H1 (cell line): ENCODE data around the gene PDK4. TPM values are rescaled to one million over a fixed set of nuclear protein-coding genes. Genes with fewer than 3 reads are reported as not detected.

Experiments
- CTCF ChIA-PET: fragments of 300-600 bp; sonication (Branson Sonifier 250); formaldehyde crosslinking; loops from one replicate; lab custom pipeline; 2021; ENCODE audit not compliant: partially characterized antibody; lab: Charles Lee
- POLR2A ChIA-PET: fragments of 300-600 bp; sonication (Branson Sonifier 250); formaldehyde crosslinking; loops from one replicate; lab custom pipeline; 2021; ENCODE audit warnings: inconsistent platforms; ENCODE audit not compliant: partially characterized antibody; lab: Charles Lee
- DNase-seq, 2 experiments: peaks; one replicate each; pipeline versions ENCODE4 v3.0.0 to v3.0.0-alpha.2; 2010 to 2022; ENCODE audit warnings: low spot score in 2 of 2, low read depth in 1 of 2, mixed read lengths in 1 of 2
- FAIRE-seq: peaks from 2 replicates; lab custom pipeline; 2011; peaks lifted over from hg19 to GRCh38; lab: Jason Lieb, UNC
- H2AFZ ChIP-seq: 2 replicates; pipeline ENCODE4 v1.8.1; 2012; ENCODE audit warnings: low read length, inconsistent platforms
- H2AK5ac ChIP-seq: 2 replicates; pipeline ENCODE4 v1.6.1; 2013; ENCODE audit warnings: low read depth, low read length
- H2BK120ac ChIP-seq: replicated peaks from 2 replicates; pipeline ENCODE3; 2013; ENCODE audit warnings: low read depth, low read length, inconsistent platforms
- H2BK12ac ChIP-seq: 2 replicates; pipeline ENCODE4 v1.6.1; 2013; ENCODE audit warnings: low read depth, low read length
- H2BK15ac ChIP-seq: 2 replicates; pipeline ENCODE4 v1.6.1; 2013; ENCODE audit warnings: low read length
- H2BK20ac ChIP-seq: 2 replicates; pipeline ENCODE4 v1.6.1; 2013; ENCODE audit warnings: low read length
- H2BK5ac ChIP-seq: 2 replicates; pipeline ENCODE4 v1.6.1; 2013; ENCODE audit warnings: low read depth, low read length
- H3K14ac ChIP-seq: 2 replicates; pipeline ENCODE4 v1.6.1; 2013; ENCODE audit warnings: inconsistent platforms; ENCODE audit not compliant: insufficient read length
- H3K18ac ChIP-seq: 2 replicates; pipeline ENCODE4 v1.6.1; 2013; ENCODE audit warnings: low read length; ENCODE audit errors: extremely low read depth
- H3K23ac ChIP-seq: 2 replicates; pipeline ENCODE4 v1.6.1; 2013; ENCODE audit warnings: inconsistent platforms; ENCODE audit not compliant: insufficient read length
- H3K23me2 ChIP-seq: 2 replicates; pipeline ENCODE4 v1.6.1; 2013; ENCODE audit warnings: low read depth, low read length
- H3K27ac ChIP-seq: 2 replicates; pipeline ENCODE4 v1.6.1; 2011; ENCODE audit warnings: low read depth, low read length, inconsistent platforms
- H3K27me3 ChIP-seq, 4 experiments: replicated peaks in 1 of 4; 1 replicate in 1 of 4; 2 replicates in 3 of 4; pipeline versions ENCODE4 v1.6.1 to v1.8.1; 2011 to 2013; ENCODE audit warnings: low read length in 3 of 4, mild to moderate bottlenecking in 3 of 4, inconsistent platforms in 2 of 4, mixed read lengths in 2 of 4, moderate library complexity in 1 of 4; ENCODE audit not compliant: control insufficient read depth in 3 of 4, insufficient read depth in 3 of 4; ENCODE audit errors: extremely low read depth in 1 of 4
- H3K36me3 ChIP-seq, 4 experiments: 2 replicates each; pipeline versions ENCODE4 v1.6.1 to v1.8.1; 2011 to 2013; ENCODE audit warnings: mild to moderate bottlenecking in 4 of 4, low read length in 3 of 4, moderate library complexity in 2 of 4, control low read depth in 1 of 4, inconsistent platforms in 1 of 4; ENCODE audit not compliant: insufficient read depth in 4 of 4, control insufficient read depth in 2 of 4
- H3K4ac ChIP-seq: replicated peaks from 2 replicates; pipeline ENCODE3; 2013; ENCODE audit warnings: low read length, low read depth, mixed read lengths, inconsistent platforms; ENCODE audit not compliant: insufficient read length
- H3K4me1 ChIP-seq, 4 experiments: replicated peaks in 1 of 4; 1 replicate in 1 of 4; 2 replicates in 3 of 4; pipeline versions ENCODE4 v1.6.1 to v1.8.1; 2011 to 2013; ENCODE audit warnings: low read length in 3 of 4, inconsistent platforms in 2 of 4, mixed read lengths in 1 of 4; ENCODE audit not compliant: insufficient read depth in 4 of 4, control insufficient read depth in 3 of 4
- H3K4me2 ChIP-seq, 2 experiments: 2 replicates each; pipeline versions ENCODE4 v1.6.1 to v1.8.1; 2011 to 2013; ENCODE audit warnings: low read depth in 2 of 2, low read length in 2 of 2, control low read depth in 1 of 2, inconsistent platforms in 1 of 2, mild to moderate bottlenecking in 1 of 2; ENCODE audit not compliant: insufficient read depth in 1 of 2
- H3K4me3 ChIP-seq, 4 experiments: fragments of 200-600, 300-600 bp in 1 of 4; sonication (generic), shearing (Covaris generic), sonication (Bioruptor Twin) in 1 of 4; 2 replicates each; pipeline versions ENCODE4 v1.5.1 to v1.8.1; 2011 to 2016; ENCODE audit warnings: low read length in 4 of 4, low read depth in 3 of 4, control low read depth in 2 of 4, inconsistent platforms in 2 of 4, mild to moderate bottlenecking in 2 of 4, mixed read lengths in 1 of 4, moderate library complexity in 1 of 4; ENCODE audit not compliant: insufficient read depth in 2 of 4; ENCODE audit errors: extremely low read depth in 1 of 4
- H3K56ac ChIP-seq: replicated peaks from 2 replicates; pipeline ENCODE3; 2013; ENCODE audit warnings: low read depth, mild to moderate bottlenecking, mixed read lengths, low read length, inconsistent platforms; ENCODE audit not compliant: insufficient read length
- H3K79me1 ChIP-seq: 2 replicates; pipeline ENCODE4 v1.6.1; 2013; ENCODE audit warnings: low read depth, low read length, control low read depth
- H3K79me2 ChIP-seq, 2 experiments: 2 replicates each; pipeline versions ENCODE4 v1.6.1 to v1.8.1; 2012 to 2013; ENCODE audit warnings: low read length in 2 of 2, mild to moderate bottlenecking in 2 of 2, inconsistent platforms in 1 of 2; ENCODE audit not compliant: insufficient read depth in 2 of 2, control insufficient read depth in 1 of 2
- H3K9ac ChIP-seq, 4 experiments: replicated peaks in 1 of 4; 1 replicate in 1 of 4; 2 replicates in 3 of 4; pipeline versions ENCODE4 v1.6.1 to v1.8.1; 2011 to 2013; ENCODE audit warnings: low read depth in 3 of 4, low read length in 3 of 4, control low read depth in 2 of 4, mild to moderate bottlenecking in 2 of 4, moderate library complexity in 2 of 4, inconsistent platforms in 1 of 4; ENCODE audit errors: extremely low read depth in 1 of 4
- H3K9me3 ChIP-seq, 2 experiments: 2 replicates each; pipeline versions ENCODE4 v1.6.1 to v1.8.1; 2012 to 2013; ENCODE audit warnings: mild to moderate bottlenecking in 2 of 2, moderate library complexity in 2 of 2, control low read depth in 1 of 2, inconsistent platforms in 1 of 2, low read depth in 1 of 2, low read length in 1 of 2, mixed read lengths in 1 of 2; ENCODE audit not compliant: insufficient read depth in 2 of 2
- H4K20me1 ChIP-seq, 2 experiments: replicated peaks in 1 of 2; 2 replicates each; pipeline versions ENCODE3 to v1.8.1; 2011 to 2013; ENCODE audit warnings: inconsistent platforms in 2 of 2, low read length in 2 of 2, mild to moderate bottlenecking in 1 of 2; ENCODE audit not compliant: insufficient read depth in 2 of 2, control insufficient read depth in 1 of 2
- H4K5ac ChIP-seq: 2 replicates; pipeline ENCODE4 v1.6.1; 2013; ENCODE audit warnings: low read length, low read depth, mixed read lengths, inconsistent platforms; ENCODE audit not compliant: insufficient read length
- H4K8ac ChIP-seq: 2 replicates; pipeline ENCODE4 v1.8.0; 2013; ENCODE audit warnings: mild to moderate bottlenecking, moderate library complexity, low read length, inconsistent platforms; ENCODE audit not compliant: insufficient read depth; ENCODE audit errors: extremely low read depth
- H4K91ac ChIP-seq: replicated peaks from 2 replicates; pipeline ENCODE3; 2013; ENCODE audit warnings: low read length, mixed read lengths, inconsistent platforms; ENCODE audit not compliant: insufficient read length
- BACH1 ChIP-seq: IDR thresholded peaks from 2 replicates; pipeline ENCODE4 v1.6.1; 2012; ENCODE audit warnings: low read length, improper control_type of control experiment
- BRCA1 ChIP-seq: IDR thresholded peaks from 2 replicates; pipeline ENCODE4 v1.6.1; 2012; ENCODE audit warnings: low read depth, low read length, improper control_type of control experiment
- CEBPB ChIP-seq: IDR thresholded peaks from 2 replicates; pipeline ENCODE4 v1.6.1; 2012; ENCODE audit warnings: low read depth, low read length
- CREB1 ChIP-seq: IDR thresholded peaks from 2 replicates; pipeline ENCODE4 v1.6.1; 2012; ENCODE audit warnings: inconsistent platforms
- PHF8 ChIP-seq: fragments of 200-600 bp; sonication (generic); conservative IDR thresholded peaks from 2 replicates; pipeline ENCODE4 v1.7.1; 2012; ENCODE audit warnings: low read depth, mild to moderate bottlenecking, inconsistent platforms, low read length, moderate library complexity
- SAP30 ChIP-seq: fragments of 300-600 bp; sonication (generic); IDR thresholded peaks from 2 replicates; pipeline ENCODE4 v1.7.1; 2012; ENCODE audit warnings: low read length, moderate library complexity, mild to moderate bottlenecking, inconsistent platforms; ENCODE audit not compliant: insufficient read depth, insufficient replicate concordance
- SP2 ChIP-seq: IDR thresholded peaks from 2 replicates; pipeline ENCODE4 v1.6.1; 2012; ENCODE audit warnings: mild to moderate bottlenecking, low read length, inconsistent platforms
- SRF ChIP-seq: IDR thresholded peaks from 2 replicates; pipeline ENCODE4 v1.6.1; 2011; ENCODE audit warnings: mild to moderate bottlenecking, low read depth, low read length, moderate library complexity
- TAF7 ChIP-seq: optimal IDR thresholded peaks from 2 replicates; pipeline ENCODE3; 2011; ENCODE audit warnings: low read depth, mild to moderate bottlenecking, inconsistent platforms, low read length, moderate library complexity, borderline replicate concordance
- TCF12 ChIP-seq: IDR thresholded peaks from 2 replicates; pipeline ENCODE4 v1.6.1; 2011; ENCODE audit warnings: low read depth, mild to moderate bottlenecking, low read length
- WGBS, 2 experiments: shearing (Covaris generic) in 1 of 2; methylation state at CpG; one replicate each; pipeline versions ENCODE4 v1.1.6 to v1.1.7; 2013 to 2015; ENCODE audit warnings: low lambda C conversion rate in 2 of 2, mixed read lengths in 2 of 2, inconsistent platforms in 1 of 2, low coverage in 1 of 2, missing lambda C conversion rate in 1 of 2; ENCODE audit not compliant: insufficient replicate concordance in 2 of 2, insufficient coverage in 1 of 2, insufficient read length in 1 of 2; ENCODE audit errors: extremely low coverage in 1 of 2, missing lambda C conversion rate in 1 of 2; 5-methylcytosine and 5-hydroxymethylcytosine counted together
- polyA plus RNA-seq, 7 experiments: library from polyadenylated mRNA; depleted of rRNA in 3 of 7; stranded (reverse) in 5 of 7; unstranded in 2 of 7; fragments of >200 nt in 5 of 7; fragments of 200-250 nt in 2 of 7; gene quantifications; 1 replicate in 5 of 7; 2 replicates in 1 of 7; 4 replicates in 1 of 7; pipeline versions ENCODE4 v1.2.1 to v1.2.3, GENCODE V29; 2011 to 2013; ENCODE audit warnings: missing spikeins in 2 of 7, mixed read lengths in 2 of 7
- total RNA-seq: library from RNA; stranded (reverse); fragmentation: NEBNext Ultra II Directional; extraction: Animal tissue kit (Norgen Biotek cat#: 25700); gene quantifications from 2 replicates; pipeline ENCODE4 v1.2.1, GENCODE V29; 2021
- TF ChIP-seq, protein P1 (sequence below): IDR thresholded peaks from 2 replicates; pipeline ENCODE4 v1.6.1; 2012; ENCODE audit warnings: inconsistent platforms

PDK4 gene
- total and polyA plus RNA-seq, 2 of the 8 experiments (the other 6 are each of a cell fraction or from before 2014, with no cell fraction given), result 0.26 TPM; not detected in 1

DNA sequence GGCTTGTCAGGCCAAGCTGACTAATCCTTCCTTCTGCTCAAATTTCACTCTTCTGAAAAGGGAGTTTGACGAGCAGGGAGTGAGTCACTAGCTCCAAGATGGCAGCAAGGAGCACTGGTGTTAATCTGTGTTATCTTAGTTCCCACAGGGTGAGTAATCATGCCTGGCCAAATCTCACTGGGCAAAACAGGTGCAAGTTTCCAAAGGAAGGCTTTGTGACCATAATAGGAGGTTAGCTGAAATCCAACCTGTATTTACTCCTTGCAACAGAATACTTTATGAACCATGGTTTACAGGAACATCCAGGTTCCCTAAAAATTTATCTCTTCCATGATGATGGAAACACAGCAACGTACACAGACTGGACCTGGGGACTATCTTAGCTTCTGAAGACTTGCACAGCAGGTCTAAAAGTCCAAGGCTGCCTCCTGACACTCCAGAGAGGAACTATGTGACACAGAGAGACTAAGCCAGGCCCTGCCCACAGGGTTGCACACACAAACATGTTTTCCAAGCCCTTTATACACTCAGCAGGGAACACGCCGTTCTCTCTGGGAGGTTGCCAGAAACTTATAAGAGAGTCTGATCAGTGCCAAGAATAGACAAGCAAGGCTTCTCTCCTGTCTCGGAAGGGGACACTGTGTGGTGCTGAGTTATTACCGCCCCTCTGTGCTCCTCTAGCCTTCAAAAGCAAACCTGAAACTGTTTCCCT lies 46.3 kb downstream of the PDK4 start:
- no peak overlapping the region for H4K91ac ChIP-seq
- POLR2A ChIA-PET, result no interaction called here
- no peak overlapping the region for H3K27ac ChIP-seq
- H2BK15ac ChIP-seq, result no peak overlapping the region
- no peak overlapping the region for H3K56ac ChIP-seq
- no peak overlapping the region for H2BK12ac ChIP-seq
- no peaks in the 10 kb centered on the region for H3K4me1 ChIP-seq
- no peak overlapping the region for H4K5ac ChIP-seq
- H3K14ac ChIP-seq, result no peak overlapping the region
- H3K4me3 ChIP-seq, result no peak overlapping the region
- no peaks in the 10 kb centered on the region for H3K79me2 ChIP-seq
- H3K9me3 ChIP-seq, result no peaks in the 10 kb centered on the region
- DNase-seq (no peak), FAIRE-seq (no peak)
- no peak overlapping the region for H4K8ac ChIP-seq
- no peak overlapping the region for H2BK120ac ChIP-seq
- H4K20me1 ChIP-seq, result no peaks in the 10 kb centered on the region
- WGBS, 2 experiments, result 94% methylated on average over 6 of the region's 6 CpGs; no CpG with 5 or more reads in 1 of the 2 experiments
- H2BK5ac ChIP-seq, result no peak overlapping the region
- CTCF ChIA-PET, result interaction anchor here (0.6 to 15.7 kb wide), 9 partner anchors 10 to 292 kb away, joined by 3 to 187 read pairs (median 3); no protein-coding TSS in a partner anchor
- no peaks in the 10 kb centered on the region for H3K79me1 ChIP-seq
- no peak overlapping the region for H2AK5ac ChIP-seq
- no peak overlapping the region for H3K9ac ChIP-seq
- H2BK20ac ChIP-seq, result no peak overlapping the region
- no peak overlapping the region for H3K4ac ChIP-seq
- H2AFZ ChIP-seq, result 0 out of 2 replicates have a peak overlapping the region, but pooled peaks have one; percentile 37
- no peak overlapping the region for H3K23ac ChIP-seq
- H3K4me2 ChIP-seq, result no peak overlapping the region
- H3K27me3 ChIP-seq, result no peaks in the 10 kb centered on the region
- no peak overlapping the region for H3K18ac ChIP-seq
- H3K23me2 ChIP-seq, result no peaks in the 10 kb centered on the region
- H3K36me3 ChIP-seq, result no peaks in the 10 kb centered on the region
- no peak for TF ChIP-seq SRF
- no peak for TF ChIP-seq PHF8
- TF ChIP-seq BACH1, result no peak
- TF ChIP-seq BRCA1, result no peak
- no peak for TF ChIP-seq TCF12
- no peak for TF ChIP-seq SP2
- no peak for TF ChIP-seq CREB1
- TF ChIP-seq, protein P1, sequence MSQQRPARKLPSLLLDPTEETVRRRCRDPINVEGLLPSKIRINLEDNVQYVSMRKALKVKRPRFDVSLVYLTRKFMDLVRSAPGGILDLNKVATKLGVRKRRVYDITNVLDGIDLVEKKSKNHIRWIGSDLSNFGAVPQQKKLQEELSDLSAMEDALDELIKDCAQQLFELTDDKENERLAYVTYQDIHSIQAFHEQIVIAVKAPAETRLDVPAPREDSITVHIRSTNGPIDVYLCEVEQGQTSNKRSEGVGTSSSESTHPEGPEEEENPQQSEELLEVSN, result no peak
- no peak for TF ChIP-seq SAP30
- no peak for TF ChIP-seq TAF7
- TF ChIP-seq CEBPB, result no peak
